CD4-positive, alpha-beta T cell treated with Interleukin-17A for 4 hours (primary cell): ENCODE results near the gene INTS1.
A peak's percentile ranks its signal among the peaks of the same experiment; 100 is the strongest.

ENCODE experiments used
- DNase-seq: peaks from one replicate; pipeline ENCODE4 v3.0.0-alpha.2; 2020; ENCODE audit warnings: mixed read lengths

Gene INTS1

GRCh38 chr7:1503816-1504775, at the start of gene INTS1:
INTS1 (minus strand) TSS chr7:1504389; CDS start chr7:1503960, 429 bp downstream.
- DNase-seq, result peak; percentile 91

- no peak for DNase-seq
Measured at GRCh38 chr7:1553512-1554210, 49.5 kb upstream of the INTS1 start.

GRCh38 chr7:1552200-1552599, 48.0 kb upstream of the INTS1 start:
- DNase-seq, result no peak

GRCh38 chr7:1550846-1551155, 46.6 kb upstream of the INTS1 start:
- DNase-seq, result no peak

GRCh38 chr7:1550005-1550845, 46.0 kb upstream of the INTS1 start:
- DNase-seq, result no peak

GRCh38 chr7:1549357-1550004, 45.3 kb upstream of the INTS1 start:
- no peak for DNase-seq

- no peak for DNase-seq
Measured at GRCh38 chr7:1548944-1549343, 44.8 kb upstream of the INTS1 start.

GRCh38 chr7:1548438-1548831, 44.2 kb upstream of the INTS1 start:
- peak; percentile 51 for DNase-seq

- no peak for DNase-seq
Measured at GRCh38 chr7:1547777-1548437, 43.7 kb upstream of the INTS1 start.

GRCh38 chr7:1546909-1547776, 43.0 kb upstream of the INTS1 start:
- DNase-seq, result no peak

GRCh38 chr7:1546274-1546908, 42.2 kb upstream of the INTS1 start:
- no peak for DNase-seq

- DNase-seq, result peak; percentile 23
Measured at GRCh38 chr7:1545417-1546246, 41.4 kb upstream of the INTS1 start.

GRCh38 chr7:1544896-1545416, 40.8 kb upstream of the INTS1 start:
- no peak for DNase-seq

- DNase-seq, result no peak
Measured at GRCh38 chr7:1544178-1544895, 40.1 kb upstream of the INTS1 start.

GRCh38 chr7:1543826-1544177, 39.6 kb upstream of the INTS1 start:
- DNase-seq, result no peak

GRCh38 chr7:1542841-1543747, 38.9 kb upstream of the INTS1 start:
- DNase-seq, result no peak

- no peak for DNase-seq
Measured at GRCh38 chr7:1542329-1542728, 38.1 kb upstream of the INTS1 start.
